HG03060 (cell line): ENCODE measurements around the gene LRCOL1.

Source experiments
- ATAC-seq: cut with Tn5 transposase; IDR thresholded peaks from one replicate; pipeline ENCODE4 v1.9.1; 2021; ENCODE audit warnings: low read depth, moderate number of reproducible peaks; ENCODE audit not compliant: unreplicated experiment

The LRCOL1 gene

DNA sequence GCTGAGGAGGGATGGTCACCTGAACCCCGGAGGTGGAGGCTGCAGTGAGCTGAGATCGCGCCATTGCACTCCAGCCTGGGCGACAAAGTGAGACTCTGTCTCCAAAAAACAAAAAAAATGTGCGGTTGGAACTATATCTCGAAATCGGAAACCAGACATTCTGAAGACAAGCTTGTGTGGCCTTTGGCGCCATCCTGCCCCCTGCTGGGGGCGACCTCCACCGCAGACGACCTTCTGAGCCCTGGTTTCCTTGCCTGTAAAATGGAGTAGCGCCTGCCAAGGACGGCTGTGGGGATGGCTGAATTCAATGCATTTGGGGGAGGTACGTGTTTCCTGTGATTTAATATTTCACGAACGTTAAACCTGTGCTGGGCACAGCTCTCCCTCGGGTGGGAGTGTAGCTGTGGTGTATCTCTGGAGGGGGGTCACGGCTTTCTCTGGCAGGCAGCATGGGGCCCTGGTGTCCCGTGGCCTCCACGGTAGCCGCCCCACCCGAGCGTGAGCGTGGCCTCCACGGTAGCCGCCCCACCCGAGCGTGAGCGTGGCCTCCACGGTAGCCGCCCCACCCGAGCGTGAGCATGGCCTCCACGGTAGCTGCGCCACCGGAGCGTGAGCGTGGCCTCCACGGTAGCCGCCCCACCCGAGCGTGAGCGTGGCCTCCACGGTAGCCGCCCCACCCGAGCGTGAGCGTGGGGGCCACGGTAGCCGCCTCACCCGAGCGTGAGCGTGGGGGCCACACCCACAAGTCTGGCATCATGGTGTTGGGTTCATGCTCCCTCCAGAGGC, 55.3 kb downstream of the LRCOL1 start:
- ATAC-seq, result no peak
